Measurements from ENCODE around the gene WNT6.

DNA sequence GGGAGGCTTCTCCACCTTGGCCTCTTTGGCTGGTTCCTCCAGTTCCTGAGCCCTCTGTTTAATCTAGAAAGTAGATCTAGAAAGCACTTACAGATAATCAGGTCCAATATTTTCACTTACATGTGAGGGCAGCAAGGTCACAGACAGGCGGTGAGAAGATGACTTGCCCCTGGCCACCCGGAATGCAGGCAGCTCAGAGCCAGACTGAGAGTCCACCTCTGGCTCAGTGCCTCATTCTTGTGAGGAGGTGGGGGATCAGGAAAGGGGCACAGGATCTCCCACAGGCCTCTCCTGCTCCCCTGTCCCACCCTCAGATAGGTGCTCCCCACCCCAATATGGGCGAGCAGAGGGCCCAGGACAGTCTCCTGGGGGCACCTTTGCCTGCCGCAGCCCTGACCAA lies 5.8 kb downstream of the WNT6 start:
- TF ChIP-seq, protein P1, sequence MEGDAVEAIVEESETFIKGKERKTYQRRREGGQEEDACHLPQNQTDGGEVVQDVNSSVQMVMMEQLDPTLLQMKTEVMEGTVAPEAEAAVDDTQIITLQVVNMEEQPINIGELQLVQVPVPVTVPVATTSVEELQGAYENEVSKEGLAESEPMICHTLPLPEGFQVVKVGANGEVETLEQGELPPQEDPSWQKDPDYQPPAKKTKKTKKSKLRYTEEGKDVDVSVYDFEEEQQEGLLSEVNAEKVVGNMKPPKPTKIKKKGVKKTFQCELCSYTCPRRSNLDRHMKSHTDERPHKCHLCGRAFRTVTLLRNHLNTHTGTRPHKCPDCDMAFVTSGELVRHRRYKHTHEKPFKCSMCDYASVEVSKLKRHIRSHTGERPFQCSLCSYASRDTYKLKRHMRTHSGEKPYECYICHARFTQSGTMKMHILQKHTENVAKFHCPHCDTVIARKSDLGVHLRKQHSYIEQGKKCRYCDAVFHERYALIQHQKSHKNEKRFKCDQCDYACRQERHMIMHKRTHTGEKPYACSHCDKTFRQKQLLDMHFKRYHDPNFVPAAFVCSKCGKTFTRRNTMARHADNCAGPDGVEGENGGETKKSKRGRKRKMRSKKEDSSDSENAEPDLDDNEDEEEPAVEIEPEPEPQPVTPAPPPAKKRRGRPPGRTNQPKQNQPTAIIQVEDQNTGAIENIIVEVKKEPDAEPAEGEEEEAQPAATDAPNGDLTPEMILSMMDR (IDR thresholded peaks at IDR 0.05), result no peak
- no peak for TF ChIP-seq POLR2A (IDR thresholded peaks at IDR 0.05)
- no peak for TF ChIP-seq EP300 (IDR thresholded peaks at IDR 0.05)
- no peak for TF ChIP-seq POLR2AphosphoS5 (IDR thresholded peaks at IDR 0.05)
